ENCODE data around the gene MRPL33. TPM values are rescaled to one million over a fixed set of nuclear protein-coding genes. Genes with fewer than 3 reads are reported as not detected.
A peak's percentile ranks its signal among the peaks of the same experiment; 100 is the strongest.

Gene MRPL33
- total and polyA plus RNA-seq, 2 of the 13 experiments (the other 11 are each of a cell fraction or from before 2014, with no cell fraction given) = 69.7 to 218 TPM

DNA sequence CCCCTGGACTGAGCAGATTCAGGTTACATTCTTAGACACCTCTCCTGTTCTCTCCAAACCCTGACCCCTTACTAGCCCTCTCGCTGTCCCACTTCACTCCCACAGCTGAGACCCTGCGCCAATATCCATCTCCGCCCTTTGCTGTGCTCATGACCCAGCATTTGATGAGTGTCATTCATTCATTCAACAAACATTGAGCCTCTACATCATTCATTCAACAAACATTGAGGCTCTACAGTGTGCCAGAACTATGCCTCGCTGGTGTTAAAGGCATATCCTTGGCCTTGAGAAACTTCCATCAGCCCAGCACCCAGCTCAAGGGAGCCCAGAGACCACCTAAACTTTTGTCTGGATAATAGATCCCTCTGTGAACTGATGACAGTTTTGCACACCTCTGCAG lies 41.9 kb upstream of the MRPL33 start (continued):
- TF ChIP-seq, protein P1, sequence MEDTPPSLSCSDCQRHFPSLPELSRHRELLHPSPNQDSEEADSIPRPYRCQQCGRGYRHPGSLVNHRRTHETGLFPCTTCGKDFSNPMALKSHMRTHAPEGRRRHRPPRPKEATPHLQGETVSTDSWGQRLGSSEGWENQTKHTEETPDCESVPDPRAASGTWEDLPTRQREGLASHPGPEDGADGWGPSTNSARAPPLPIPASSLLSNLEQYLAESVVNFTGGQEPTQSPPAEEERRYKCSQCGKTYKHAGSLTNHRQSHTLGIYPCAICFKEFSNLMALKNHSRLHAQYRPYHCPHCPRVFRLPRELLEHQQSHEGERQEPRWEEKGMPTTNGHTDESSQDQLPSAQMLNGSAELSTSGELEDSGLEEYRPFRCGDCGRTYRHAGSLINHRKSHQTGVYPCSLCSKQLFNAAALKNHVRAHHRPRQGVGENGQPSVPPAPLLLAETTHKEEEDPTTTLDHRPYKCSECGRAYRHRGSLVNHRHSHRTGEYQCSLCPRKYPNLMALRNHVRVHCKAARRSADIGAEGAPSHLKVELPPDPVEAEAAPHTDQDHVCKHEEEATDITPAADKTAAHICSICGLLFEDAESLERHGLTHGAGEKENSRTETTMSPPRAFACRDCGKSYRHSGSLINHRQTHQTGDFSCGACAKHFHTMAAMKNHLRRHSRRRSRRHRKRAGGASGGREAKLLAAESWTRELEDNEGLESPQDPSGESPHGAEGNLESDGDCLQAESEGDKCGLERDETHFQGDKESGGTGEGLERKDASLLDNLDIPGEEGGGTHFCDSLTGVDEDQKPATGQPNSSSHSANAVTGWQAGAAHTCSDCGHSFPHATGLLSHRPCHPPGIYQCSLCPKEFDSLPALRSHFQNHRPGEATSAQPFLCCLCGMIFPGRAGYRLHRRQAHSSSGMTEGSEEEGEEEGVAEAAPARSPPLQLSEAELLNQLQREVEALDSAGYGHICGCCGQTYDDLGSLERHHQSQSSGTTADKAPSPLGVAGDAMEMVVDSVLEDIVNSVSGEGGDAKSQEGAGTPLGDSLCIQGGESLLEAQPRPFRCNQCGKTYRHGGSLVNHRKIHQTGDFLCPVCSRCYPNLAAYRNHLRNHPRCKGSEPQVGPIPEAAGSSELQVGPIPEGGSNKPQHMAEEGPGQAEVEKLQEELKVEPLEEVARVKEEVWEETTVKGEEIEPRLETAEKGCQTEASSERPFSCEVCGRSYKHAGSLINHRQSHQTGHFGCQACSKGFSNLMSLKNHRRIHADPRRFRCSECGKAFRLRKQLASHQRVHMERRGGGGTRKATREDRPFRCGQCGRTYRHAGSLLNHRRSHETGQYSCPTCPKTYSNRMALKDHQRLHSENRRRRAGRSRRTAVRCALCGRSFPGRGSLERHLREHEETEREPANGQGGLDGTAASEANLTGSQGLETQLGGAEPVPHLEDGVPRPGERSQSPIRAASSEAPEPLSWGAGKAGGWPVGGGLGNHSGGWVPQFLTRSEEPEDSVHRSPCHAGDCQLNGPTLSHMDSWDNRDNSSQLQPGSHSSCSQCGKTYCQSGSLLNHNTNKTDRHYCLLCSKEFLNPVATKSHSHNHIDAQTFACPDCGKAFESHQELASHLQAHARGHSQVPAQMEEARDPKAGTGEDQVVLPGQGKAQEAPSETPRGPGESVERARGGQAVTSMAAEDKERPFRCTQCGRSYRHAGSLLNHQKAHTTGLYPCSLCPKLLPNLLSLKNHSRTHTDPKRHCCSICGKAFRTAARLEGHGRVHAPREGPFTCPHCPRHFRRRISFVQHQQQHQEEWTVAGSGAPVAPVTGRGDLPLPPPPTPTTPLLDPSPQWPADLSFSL (CRISPR knock-in tag; IDR thresholded peaks at IDR 0.05) = no peak
- TF ChIP-seq TEAD2 (CRISPR knock-in tag; IDR thresholded peaks at IDR 0.05) (no peak), ATF7-NPFF (CRISPR knock-in tag; IDR thresholded peaks at IDR 0.05; ENCODE audit: low read depth) (no peak)

DNA sequence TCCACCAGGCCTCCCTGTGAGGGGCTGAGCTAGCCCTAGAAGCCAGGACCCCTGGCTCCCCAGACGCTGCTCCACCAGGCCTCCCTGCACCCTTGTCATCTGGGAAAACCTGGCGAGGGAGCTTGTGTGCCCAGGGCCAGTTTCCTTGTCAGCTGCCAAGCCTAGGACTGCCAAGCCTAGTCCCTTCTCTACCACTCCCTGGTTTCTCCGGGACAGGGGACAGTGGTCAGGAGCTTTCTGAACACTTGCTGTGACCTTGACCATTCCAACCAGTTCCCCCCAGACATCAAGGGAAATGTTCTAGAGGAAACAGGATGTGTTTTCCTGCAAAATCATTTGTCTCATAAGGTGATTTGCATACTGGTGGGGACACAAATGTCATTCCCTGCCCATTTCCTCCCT lies 41.3 kb upstream of the MRPL33 start:
- BruUV-seq (replicated peaks) = no TSS peak
- intact Hi-C loops (cut with micrococcal nuclease; ENCODE audit: unreplicated experiment) = no loop called here
- H3K4me1 ChIP-seq (ENCODE audit: insufficient read depth, low read length) = peaks cover 42% of the 10 kb centered on the region
- H4K20me1 ChIP-seq (ENCODE audit: insufficient read depth, low read length) = no peaks in the 10 kb centered on the region
- H3K4me2 ChIP-seq (ENCODE audit: low read depth, low read length) = peak overlapping the region; percentile 66
- H3K36me3 ChIP-seq (replicated peaks in 1 of 2; ENCODE audit: control insufficient read depth in 1 of 2, insufficient read depth in 2 of 2, low read length in 2 of 2) = no peaks in the 10 kb centered on the region
- ChIA-PET POLR2A (interaction anchor here (0.7 to 9.9 kb wide), 4 partner anchors 7 to 51 kb away, joined by 3 to 248 read pairs (median 15); no protein-coding TSS in a partner anchor), CTCF (ENCODE audit: low intra/inter-chr PET ratio, low total read pairs) (no interaction called here)
- 23% methylated on average over 3 of the region's 3 CpGs for WGBS (ENCODE audit: low lambda C conversion rate)
- ATAC-seq = peak; percentile 33
- H3K27ac ChIP-seq (ENCODE audit: extremely low read length, insufficient read depth, low read length) = no peak overlapping the region
- no peaks in the 10 kb centered on the region for H3K79me2 ChIP-seq (ENCODE audit: insufficient read depth, low read length)
- H3K4me3 ChIP-seq (replicated peaks in 1 of 3; ENCODE audit: insufficient read depth in 1 of 3, low read depth in 2 of 3, low read length in 3 of 3) = peak overlapping the region in 1 of 3 experiments; percentile 39; a peak in 1 of 6 replicates
- DNase-seq (ENCODE audit: low spot score) = no peak
- in situ Hi-C loops (cut with HindIII; ENCODE audit: extremely low pct_ligation_motif_present, low pct_unique_long_range_greater_than_20kb) = no loop called here
- H2AFZ ChIP-seq (ENCODE audit: low read length) = no peak overlapping the region
- no peaks in the 10 kb centered on the region for H3K9me3 ChIP-seq (ENCODE audit: low read length)
- no peak for FAIRE-seq
- no peaks in the 10 kb centered on the region for H3K27me3 ChIP-seq (ENCODE audit: control insufficient read depth in 1 of 2, insufficient read depth in 2 of 2, low read length in 2 of 2)
- peak overlapping the region; percentile 14; the same call in 1 of the 2 replicates for H3K9ac ChIP-seq (ENCODE audit: insufficient read depth, low read depth, low read length)
- TF ChIP-seq EP300 (IDR thresholded peaks at IDR 0.05; ENCODE audit: low read depth in 2 of 2, low read length in 2 of 2) (peak in 1 of 2 experiments; percentile 15; a peak in 1 of 4 replicates), EP300 (CRISPR knock-in tag; IDR thresholded peaks at IDR 0.05; ENCODE audit: borderline replicate concordance) (no peak), TCF7 (IDR thresholded peaks at IDR 0.05; ENCODE audit: low read depth) (peak; percentile 37; the same call in 1 of the 2 replicates), RARA (CRISPR knock-in tag; IDR thresholded peaks at IDR 0.05) (peak; percentile 81), ETV5 (CRISPR knock-in tag; IDR thresholded peaks at IDR 0.05; ENCODE audit: borderline replicate concordance) (peak; percentile 31; the same call in 1 of the 2 replicates), GABPB1 (CRISPR knock-in tag; IDR thresholded peaks at IDR 0.05) (peak; percentile 11; the same call in 1 of the 2 replicates), SALL1 (CRISPR knock-in tag; IDR thresholded peaks at IDR 0.05) (peak; percentile 60), GABPA (IDR thresholded peaks at IDR 0.05; ENCODE audit: low read depth, low read length) (no peak), GABPA (CRISPR knock-in tag; IDR thresholded peaks at IDR 0.05; ENCODE audit: low read depth) (peak; percentile 55)
- TF ChIP-seq, protein P2, sequence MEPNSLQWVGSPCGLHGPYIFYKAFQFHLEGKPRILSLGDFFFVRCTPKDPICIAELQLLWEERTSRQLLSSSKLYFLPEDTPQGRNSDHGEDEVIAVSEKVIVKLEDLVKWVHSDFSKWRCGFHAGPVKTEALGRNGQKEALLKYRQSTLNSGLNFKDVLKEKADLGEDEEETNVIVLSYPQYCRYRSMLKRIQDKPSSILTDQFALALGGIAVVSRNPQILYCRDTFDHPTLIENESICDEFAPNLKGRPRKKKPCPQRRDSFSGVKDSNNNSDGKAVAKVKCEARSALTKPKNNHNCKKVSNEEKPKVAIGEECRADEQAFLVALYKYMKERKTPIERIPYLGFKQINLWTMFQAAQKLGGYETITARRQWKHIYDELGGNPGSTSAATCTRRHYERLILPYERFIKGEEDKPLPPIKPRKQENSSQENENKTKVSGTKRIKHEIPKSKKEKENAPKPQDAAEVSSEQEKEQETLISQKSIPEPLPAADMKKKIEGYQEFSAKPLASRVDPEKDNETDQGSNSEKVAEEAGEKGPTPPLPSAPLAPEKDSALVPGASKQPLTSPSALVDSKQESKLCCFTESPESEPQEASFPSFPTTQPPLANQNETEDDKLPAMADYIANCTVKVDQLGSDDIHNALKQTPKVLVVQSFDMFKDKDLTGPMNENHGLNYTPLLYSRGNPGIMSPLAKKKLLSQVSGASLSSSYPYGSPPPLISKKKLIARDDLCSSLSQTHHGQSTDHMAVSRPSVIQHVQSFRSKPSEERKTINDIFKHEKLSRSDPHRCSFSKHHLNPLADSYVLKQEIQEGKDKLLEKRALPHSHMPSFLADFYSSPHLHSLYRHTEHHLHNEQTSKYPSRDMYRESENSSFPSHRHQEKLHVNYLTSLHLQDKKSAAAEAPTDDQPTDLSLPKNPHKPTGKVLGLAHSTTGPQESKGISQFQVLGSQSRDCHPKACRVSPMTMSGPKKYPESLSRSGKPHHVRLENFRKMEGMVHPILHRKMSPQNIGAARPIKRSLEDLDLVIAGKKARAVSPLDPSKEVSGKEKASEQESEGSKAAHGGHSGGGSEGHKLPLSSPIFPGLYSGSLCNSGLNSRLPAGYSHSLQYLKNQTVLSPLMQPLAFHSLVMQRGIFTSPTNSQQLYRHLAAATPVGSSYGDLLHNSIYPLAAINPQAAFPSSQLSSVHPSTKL (CRISPR knock-in tag; IDR thresholded peaks at IDR 0.05) = peak; percentile 46; the same call in 1 of the 2 replicates
